GM21381 (cell line): Measurements from ENCODE around the gene SSR1.
"Not testable (repeated sequence)": the region's sequence is repeated elsewhere in the genome, so short reads cannot be mapped to it uniquely, and the experiment has no call there.

ENCODE experiments used
- ATAC-seq: cut with Tn5 transposase; IDR thresholded peaks from one replicate; pipeline ENCODE4 v1.9.1; 2021; ENCODE audit warnings: mild to moderate bottlenecking, moderate library complexity; ENCODE audit not compliant: unreplicated experiment

The SSR1 gene

GRCh38 chr6:7283676-7284075, 29.3 kb downstream of the SSR1 start:
- ATAC-seq, result no peak

- no peak for ATAC-seq
Observed at GRCh38 chr6:7282097-7282906, 30.7 kb downstream of the SSR1 start.

DNA sequence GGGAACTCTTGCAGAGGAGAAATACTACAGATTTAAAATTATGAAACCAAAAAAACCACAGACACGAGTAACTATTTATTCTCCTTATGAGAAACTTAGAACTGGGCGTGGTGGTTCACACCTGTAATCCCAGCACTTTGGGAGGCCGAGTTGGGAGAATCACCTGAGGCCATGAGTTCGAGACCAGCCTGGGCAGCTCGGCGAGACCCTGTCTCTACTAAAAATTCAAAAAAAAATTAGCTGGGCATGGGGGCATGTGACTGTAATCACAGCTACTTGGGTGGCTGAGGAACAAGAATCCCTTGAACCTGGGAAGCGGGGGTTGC, 36.8 kb downstream of the SSR1 start:
- ATAC-seq, result no peak

DNA sequence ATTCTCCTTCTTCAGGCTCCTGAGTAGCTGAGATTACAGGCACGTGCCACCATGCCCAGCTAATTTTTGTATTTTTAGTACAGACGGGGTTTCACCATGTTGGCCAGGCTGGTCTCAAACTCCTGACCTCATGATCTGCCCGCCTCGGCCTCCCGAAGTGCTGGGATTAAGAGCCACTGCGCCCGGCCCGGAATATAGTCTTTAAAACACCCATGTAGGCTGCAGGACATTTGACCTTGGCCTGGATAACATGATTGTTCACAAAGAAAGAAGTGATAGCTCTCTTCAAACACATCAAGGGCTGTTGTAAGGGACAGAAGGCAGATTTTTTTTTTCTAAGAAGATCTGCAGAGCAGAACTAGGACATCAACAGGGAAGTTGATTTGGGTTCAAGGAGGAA, 38.5 kb downstream of the SSR1 start:
- ATAC-seq, result not testable (repeated sequence)

GRCh38 chr6:7273709-7274108, 39.3 kb downstream of the SSR1 start:
- no peak for ATAC-seq

- ATAC-seq, result no peak
Observed at GRCh38 chr6:7271205-7271534, 41.8 kb downstream of the SSR1 start.

DNA sequence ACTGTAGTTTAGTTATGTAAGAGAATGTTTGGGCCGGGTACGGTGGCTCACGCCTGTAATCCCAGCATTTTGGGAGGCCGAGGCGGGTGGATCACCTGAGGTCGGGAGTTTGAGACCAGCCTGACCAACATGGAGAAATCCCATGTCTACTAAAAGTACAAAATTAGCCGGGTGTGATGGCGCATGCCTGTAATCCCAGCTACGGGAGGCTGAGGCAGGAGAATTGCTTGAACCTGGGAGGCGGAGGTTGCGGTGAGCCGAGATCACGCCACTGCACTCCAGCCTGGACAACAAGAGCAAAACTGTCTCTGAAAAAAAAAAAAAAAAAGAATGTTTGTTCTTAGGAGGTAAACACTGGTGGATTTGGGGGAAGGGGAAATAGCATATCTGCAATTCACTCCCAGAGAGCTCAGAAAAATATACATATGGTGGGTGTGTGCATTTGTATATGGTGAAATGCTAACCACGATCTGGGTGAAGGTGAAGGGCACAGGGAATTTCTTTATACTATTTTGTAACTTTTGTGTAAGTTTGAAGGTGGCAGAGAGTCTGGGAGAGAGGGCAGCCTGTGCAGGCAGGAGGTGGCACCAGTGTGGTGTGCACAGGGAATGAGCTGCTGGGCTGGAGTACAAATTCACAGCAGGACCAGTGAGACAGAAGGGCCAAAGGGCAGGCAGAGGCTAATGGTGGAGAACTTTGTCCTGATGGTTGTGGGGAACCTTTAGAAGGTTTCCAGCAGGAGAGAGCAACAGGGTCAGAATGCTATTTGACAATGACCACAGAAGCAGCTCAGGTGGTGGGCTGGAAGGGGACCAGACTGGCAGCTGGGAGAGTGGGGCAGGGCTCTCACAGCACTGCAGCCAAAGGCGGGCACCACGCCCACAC, 42.4 kb downstream of the SSR1 start:
- ATAC-seq, result no peak

DNA sequence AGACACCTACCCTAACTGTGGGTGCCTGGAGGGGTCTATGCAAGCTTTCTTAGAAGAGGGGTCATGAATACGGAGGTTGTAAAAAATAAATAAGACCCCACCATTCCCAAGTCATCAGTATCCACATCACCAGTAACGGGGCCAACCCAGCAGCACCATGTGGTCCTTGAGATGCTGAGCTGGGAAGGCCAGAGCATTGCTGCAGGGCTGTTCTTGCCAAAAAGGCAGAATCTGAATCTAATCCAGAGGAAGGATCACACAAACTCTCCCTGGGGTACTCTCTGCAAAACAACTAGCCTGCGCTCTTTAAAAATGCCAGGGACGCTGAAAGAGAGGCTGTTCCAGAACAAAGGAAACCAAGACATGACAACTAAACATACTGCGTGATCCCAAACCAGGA, 43.2 kb downstream of the SSR1 start:
- no peak for ATAC-seq

- no peak for ATAC-seq
Observed at GRCh38 chr6:7268816-7269555, 44.0 kb downstream of the SSR1 start.

DNA sequence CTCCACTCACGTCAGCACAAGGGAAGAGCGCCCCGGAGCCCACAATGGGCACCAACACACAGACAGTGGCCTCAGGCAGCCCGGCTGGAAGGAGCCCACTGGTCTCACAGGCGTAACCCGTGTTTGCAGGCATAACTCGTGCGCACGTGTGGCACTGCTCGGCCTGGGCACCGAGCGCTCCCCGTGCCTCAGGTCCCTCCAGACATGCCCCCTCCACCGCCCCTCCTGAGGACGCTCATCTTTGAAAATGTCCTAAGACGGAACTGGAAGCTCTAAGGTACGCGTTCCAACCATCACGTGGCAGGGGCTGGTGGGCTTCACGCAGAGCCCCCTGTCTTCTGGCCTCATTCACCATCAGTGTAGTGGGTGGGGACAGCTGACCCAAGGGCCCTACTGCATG, 44.6 kb downstream of the SSR1 start:
- ATAC-seq, result no peak

- no peak for ATAC-seq
Observed at GRCh38 chr6:7267466-7268091, 45.4 kb downstream of the SSR1 start.

DNA sequence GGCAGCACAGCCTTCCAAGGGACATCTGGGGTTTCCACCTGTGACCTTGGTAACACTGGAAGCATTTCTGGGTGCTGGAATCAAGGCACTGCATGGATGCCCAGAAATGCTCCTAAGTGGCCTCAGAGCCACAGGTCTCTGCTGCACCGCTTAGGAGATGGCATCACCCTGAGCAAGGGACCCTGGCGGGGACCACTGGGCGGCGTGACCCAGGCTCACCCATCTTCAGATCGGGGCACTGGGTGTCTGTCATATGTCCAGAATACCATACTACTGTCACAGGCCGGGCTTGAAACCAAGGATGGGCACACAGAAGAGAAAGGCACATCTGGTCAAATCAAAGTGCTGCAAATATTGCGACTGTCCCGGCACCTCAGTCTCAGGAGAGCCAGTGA, 45.9 kb downstream of the SSR1 start:
- ATAC-seq, result no peak

DNA sequence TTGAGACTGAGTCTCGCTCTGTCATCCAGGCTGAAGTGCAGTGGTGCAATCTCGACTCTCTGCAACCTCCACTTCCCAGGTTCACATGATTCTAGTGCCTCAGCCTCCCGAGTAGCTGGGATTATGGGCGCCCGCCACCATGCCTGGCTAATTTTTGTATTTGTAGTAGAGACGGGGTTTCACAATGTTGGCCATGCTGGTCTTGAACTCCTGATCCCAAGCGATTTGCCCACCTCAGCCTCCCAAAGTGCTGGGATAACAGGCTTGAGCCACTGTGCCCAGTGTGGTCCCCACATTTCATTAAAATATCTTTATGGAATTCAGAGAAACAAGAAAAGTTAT, 47.6 kb downstream of the SSR1 start:
- not testable (repeated sequence) for ATAC-seq

DNA sequence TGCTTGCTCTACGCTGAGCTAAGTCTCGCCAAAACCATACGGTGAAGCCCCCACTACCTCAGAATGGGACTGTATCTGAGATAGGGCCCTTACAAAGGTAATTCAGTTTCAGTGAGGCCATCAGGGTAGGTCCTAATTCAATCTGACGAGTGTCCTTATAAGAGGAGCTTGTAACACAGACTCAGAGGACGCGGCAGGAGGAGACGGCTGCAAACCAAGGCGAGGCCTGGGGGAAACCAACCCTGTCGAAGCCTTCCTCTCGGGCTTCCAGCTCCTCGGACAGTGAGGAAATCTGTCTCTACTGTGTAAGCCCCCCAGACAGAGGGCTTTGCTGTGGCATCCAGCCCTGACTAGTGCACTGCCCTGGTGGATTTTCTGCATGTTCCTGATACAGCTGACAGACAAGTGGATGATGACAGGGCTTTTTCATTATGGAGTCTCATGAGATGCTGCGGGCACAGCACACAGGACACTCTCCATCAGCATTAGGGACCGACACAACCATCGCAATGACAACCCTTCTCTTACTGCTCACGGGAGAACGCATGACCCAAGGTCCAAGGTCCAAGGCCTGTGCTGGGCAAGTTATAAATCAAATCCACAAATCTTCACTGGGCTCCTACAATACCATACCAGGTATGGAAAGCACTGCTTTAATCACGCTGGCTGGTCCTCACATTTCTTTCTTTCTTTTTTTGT, 48.2 kb downstream of the SSR1 start:
- ATAC-seq, result no peak

GRCh38 chr6:7264041-7264440, 49.0 kb downstream of the SSR1 start:
- no peak for ATAC-seq

GRCh38 chr6:7263519-7263805, 49.5 kb downstream of the SSR1 start:
- not testable (repeated sequence) for ATAC-seq

- no peak for ATAC-seq
Observed at GRCh38 chr6:7262746-7263518, 50.1 kb downstream of the SSR1 start.

- no peak for ATAC-seq
Observed at GRCh38 chr6:7261852-7262461, 51.0 kb downstream of the SSR1 start.

- peak; percentile 62 for ATAC-seq
Observed at GRCh38 chr6:7261032-7261841, 51.8 kb downstream of the SSR1 start.
